Measurements from ENCODE around the gene FAM53B. TPM values are rescaled to one million over a fixed set of nuclear protein-coding genes. Genes with fewer than 3 reads are reported as not detected.

FAM53B gene
- total RNA-seq, 2 donors from 2014 or later, result 68.5 to 69.2 TPM

- peak overlapping the region; percentile 89 for H3K27ac Mint-ChIP-seq
Observed at GRCh38 chr10:124625831-124626238, 118.3 kb downstream of the FAM53B start.

GRCh38 chr10:124624895-124625294, 119.3 kb downstream of the FAM53B start:
- no peak overlapping the region for H3K4me3 Mint-ChIP-seq
- H3K36me3 Mint-ChIP-seq (ENCODE audit: low read depth), result no peaks in the 10 kb centered on the region
- H3K27me3 Mint-ChIP-seq, result no peaks in the 10 kb centered on the region
- ATAC-seq, result no peak
- peak overlapping the region; percentile 83 for H3K27ac Mint-ChIP-seq
- H3K9me3 ChIP-seq (ENCODE audit: control insufficient read depth, low read length, poor library complexity, severe bottlenecking), result no peaks in the 10 kb centered on the region
- peaks cover 40% of the 10 kb centered on the region for H3K4me1 Mint-ChIP-seq
- DNase-seq, result no peak

More at GRCh38 chr10:124625831-124626238, 118.3 kb downstream of the FAM53B start:
- H3K36me3 Mint-ChIP-seq (ENCODE audit: low read depth), result no peaks in the 10 kb centered on the region
- H3K9me3 ChIP-seq (ENCODE audit: control insufficient read depth, low read length, poor library complexity, severe bottlenecking), result no peaks in the 10 kb centered on the region
- no peak overlapping the region for H3K4me3 Mint-ChIP-seq
- ATAC-seq, result no peak
- no peak for DNase-seq
- H3K27me3 Mint-ChIP-seq, result no peaks in the 10 kb centered on the region
- peaks cover 40% of the 10 kb centered on the region for H3K4me1 Mint-ChIP-seq

- ATAC-seq (no peak), DNase-seq (no peak)
- no peak overlapping the region for H3K4me3 Mint-ChIP-seq
- no peaks in the 10 kb centered on the region for H3K36me3 Mint-ChIP-seq (ENCODE audit: low read depth)
- H3K27me3 Mint-ChIP-seq, result no peaks in the 10 kb centered on the region
- H3K27ac Mint-ChIP-seq, result peak overlapping the region; percentile 83
- H3K4me1 Mint-ChIP-seq, result peaks cover 40% of the 10 kb centered on the region
- H3K9me3 ChIP-seq (ENCODE audit: control insufficient read depth, low read length, poor library complexity, severe bottlenecking), result no peaks in the 10 kb centered on the region
Observed at GRCh38 chr10:124624466-124624865, 119.7 kb downstream of the FAM53B start.

- Mint-ChIP-seq H3K36me3 (ENCODE audit: low read depth) (no peaks in the 10 kb centered on the region), H3K4me1 (peaks cover 39% of the 10 kb centered on the region), H3K27me3 (no peaks in the 10 kb centered on the region), H3K4me3 (no peak overlapping the region), H3K27ac (peak overlapping the region; percentile 83)
- H3K9me3 ChIP-seq (ENCODE audit: control insufficient read depth, low read length, poor library complexity, severe bottlenecking), result no peaks in the 10 kb centered on the region
- DNase-seq (no peak), ATAC-seq (no peak)
Observed at GRCh38 chr10:124624006-124624405, 120.2 kb downstream of the FAM53B start.

DNA sequence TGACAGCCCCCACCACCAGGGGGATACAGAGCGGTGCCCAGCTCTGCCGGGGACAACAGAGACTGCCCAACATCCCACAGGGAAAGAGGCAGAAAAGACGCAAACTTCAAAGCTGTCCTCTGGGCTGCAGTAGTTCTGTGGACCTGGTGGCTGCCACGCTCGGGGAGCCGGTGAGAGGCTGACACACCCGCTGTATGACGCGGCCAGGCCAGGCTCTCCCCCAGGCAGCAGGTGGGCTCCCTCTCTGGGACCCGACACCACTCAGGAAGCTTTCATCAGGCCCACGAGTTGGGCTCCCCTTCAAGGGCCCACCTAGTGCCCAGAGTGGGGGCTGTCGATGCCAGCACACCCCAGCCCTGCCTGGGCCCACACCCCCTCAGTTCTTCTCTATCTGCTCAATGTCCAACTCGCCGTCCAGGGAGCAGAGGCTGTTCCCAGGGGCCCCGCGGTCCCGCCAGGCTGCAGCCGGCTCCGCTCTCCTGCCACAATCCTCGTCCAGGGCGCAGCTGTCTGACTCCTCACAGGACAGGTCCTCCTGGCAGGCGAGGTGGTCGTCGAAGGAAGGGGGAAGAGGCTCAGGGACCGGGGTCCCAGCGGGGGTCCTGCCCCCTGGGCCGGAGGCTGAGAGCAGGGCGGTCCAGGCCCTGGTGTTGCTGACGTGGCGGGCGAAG, 121.2 kb downstream of the FAM53B start:
- DNase-seq (no peak), ATAC-seq (no peak)
- no peak overlapping the region for H3K4me3 Mint-ChIP-seq
- H3K27ac Mint-ChIP-seq, result peak overlapping the region; percentile 21
- peaks cover 36% of the 10 kb centered on the region for H3K4me1 Mint-ChIP-seq
- no peaks in the 10 kb centered on the region for H3K36me3 Mint-ChIP-seq (ENCODE audit: low read depth)
- H3K27me3 Mint-ChIP-seq, result no peaks in the 10 kb centered on the region
- H3K9me3 ChIP-seq (ENCODE audit: control insufficient read depth, low read length, poor library complexity, severe bottlenecking), result no peaks in the 10 kb centered on the region

DNA sequence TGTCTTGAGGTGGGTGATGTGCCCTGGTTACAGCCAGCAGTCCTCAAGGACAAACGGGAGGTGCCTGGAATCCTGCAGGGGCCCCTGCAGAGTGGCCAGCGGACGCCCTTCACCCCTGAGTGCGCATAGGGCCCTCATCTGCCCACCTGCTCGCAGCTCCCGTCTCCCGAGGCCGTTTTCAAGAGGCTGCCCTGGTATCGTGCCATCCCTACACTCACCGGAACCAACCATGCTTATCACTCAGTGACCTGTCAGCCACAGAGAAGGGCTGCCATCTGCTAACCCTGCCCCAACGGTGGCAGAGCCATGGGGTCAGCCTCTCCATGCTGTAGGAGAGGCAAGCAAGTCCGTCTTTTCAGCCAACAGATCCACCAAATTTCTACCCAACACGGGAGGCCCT, 122.0 kb downstream of the FAM53B start:
- ATAC-seq, result no peak
- Mint-ChIP-seq H3K4me1 (peaks cover 30% of the 10 kb centered on the region), H3K27me3 (no peaks in the 10 kb centered on the region), H3K36me3 (ENCODE audit: low read depth) (no peaks in the 10 kb centered on the region), H3K4me3 (no peak overlapping the region), H3K27ac (peak overlapping the region; percentile 21)
- H3K9me3 ChIP-seq (ENCODE audit: control insufficient read depth, low read length, poor library complexity, severe bottlenecking), result no peaks in the 10 kb centered on the region
- DNase-seq, result no peak

DNA sequence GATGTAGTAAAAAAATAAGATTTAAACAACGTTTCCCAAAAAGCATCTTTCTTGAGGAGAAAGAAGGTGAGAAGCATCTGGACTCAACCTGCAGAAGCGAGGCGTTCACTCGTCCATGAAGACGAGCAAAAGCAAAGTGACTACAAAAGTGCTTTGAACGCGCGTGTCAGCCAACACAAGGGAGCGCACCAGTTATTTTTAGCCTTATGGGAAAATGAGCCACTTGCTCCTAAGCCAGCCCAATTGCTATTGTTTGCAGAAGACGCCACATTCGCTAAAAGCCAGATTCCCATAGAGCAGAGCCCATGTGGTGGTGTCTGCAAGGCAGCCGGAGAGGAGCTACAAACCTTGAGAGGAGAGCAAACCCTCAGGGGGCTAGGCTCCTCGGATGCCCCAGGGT, 122.5 kb downstream of the FAM53B start:
- Mint-ChIP-seq H3K4me1 (peaks cover 24% of the 10 kb centered on the region), H3K4me3 (no peak overlapping the region), H3K27ac (no peak overlapping the region), H3K36me3 (ENCODE audit: low read depth) (no peaks in the 10 kb centered on the region), H3K27me3 (no peaks in the 10 kb centered on the region)
- DNase-seq (no peak), ATAC-seq (no peak)
- no peaks in the 10 kb centered on the region for H3K9me3 ChIP-seq (ENCODE audit: control insufficient read depth, low read length, poor library complexity, severe bottlenecking)

DNA sequence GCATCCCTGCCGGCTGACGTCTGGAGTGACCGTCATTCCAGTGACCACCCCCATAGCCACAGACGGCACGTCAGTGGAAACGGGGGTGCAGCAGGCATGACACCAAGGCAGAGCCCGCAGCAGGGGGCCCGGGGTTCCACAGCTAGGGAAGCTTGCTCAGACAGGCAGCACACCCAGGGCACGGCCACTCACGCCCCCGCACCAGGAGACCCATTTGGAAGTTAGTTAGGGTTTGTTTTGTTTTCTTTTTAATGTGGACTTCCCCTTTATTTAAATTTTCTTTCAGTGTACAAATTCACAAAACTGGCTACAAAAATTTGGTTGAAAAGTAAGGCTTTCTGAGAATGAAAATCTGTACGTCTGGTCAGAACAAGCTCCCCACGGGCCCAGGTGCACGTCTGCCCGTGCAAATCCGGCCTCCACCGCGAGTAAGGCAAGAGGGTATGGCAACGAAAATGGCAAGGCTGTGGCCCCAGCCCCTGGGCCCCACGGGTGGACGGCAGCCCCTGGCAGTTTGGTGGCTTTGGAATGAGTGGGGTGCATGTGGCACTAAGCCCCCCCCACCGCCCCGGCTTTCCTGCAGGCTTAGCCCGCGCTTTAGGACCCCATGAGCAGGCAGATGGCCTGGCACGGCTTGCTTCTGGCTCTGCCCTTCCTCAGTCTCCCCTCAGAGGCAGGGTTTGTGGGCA, 124.2 kb downstream of the FAM53B start:
- DNase-seq (no peak), ATAC-seq (peak; percentile 26)
- H3K4me3 Mint-ChIP-seq, result no peak overlapping the region
- H3K27ac Mint-ChIP-seq, result peak overlapping the region; percentile 75
- no peaks in the 10 kb centered on the region for H3K9me3 ChIP-seq (ENCODE audit: control insufficient read depth, low read length, poor library complexity, severe bottlenecking)
- peaks cover 22% of the 10 kb centered on the region for H3K4me1 Mint-ChIP-seq
- no peaks in the 10 kb centered on the region for H3K36me3 Mint-ChIP-seq (ENCODE audit: low read depth)
- no peaks in the 10 kb centered on the region for H3K27me3 Mint-ChIP-seq

- DNase-seq, result no peak
- H3K9me3 ChIP-seq (ENCODE audit: control insufficient read depth, low read length, poor library complexity, severe bottlenecking), result no peaks in the 10 kb centered on the region
- peak; percentile 72 for ATAC-seq
- Mint-ChIP-seq H3K36me3 (ENCODE audit: low read depth) (no peaks in the 10 kb centered on the region), H3K4me1 (peaks cover 18% of the 10 kb centered on the region), H3K27ac (peak overlapping the region; percentile 75), H3K4me3 (peak overlapping the region; percentile 45), H3K27me3 (no peaks in the 10 kb centered on the region)
Observed at GRCh38 chr10:124619195-124619594, 125.0 kb downstream of the FAM53B start.

DNA sequence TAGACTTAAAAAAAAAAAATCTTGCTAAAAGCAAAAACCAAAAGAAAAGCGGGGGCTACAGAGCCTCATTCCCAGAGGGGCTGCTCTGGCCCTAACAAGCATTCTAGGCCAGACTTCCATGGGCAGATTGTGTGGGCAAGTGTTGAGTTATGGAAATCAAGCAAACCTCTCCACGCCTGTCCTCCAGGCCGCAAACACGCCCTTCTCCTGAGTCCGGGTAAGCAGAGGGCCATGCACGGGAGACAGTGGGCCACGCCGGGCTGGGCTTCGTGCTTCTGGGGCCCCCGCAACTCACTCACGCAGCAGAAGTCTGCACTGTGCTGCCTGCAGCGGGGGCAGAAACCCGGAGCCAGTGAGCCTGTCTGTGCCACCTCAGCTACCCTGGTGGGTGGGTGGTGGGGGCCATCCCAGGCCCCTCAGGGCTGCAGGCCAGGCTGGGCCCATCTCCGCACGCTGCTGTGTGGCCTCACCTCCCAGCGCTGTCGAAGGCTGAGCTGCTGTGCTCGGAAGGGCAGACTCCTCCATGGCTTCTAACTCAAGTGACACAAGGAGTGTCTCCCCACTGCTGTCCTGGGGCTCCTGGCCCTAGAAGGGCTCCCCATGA, 125.6 kb downstream of the FAM53B start:
- H3K27ac Mint-ChIP-seq, result peak overlapping the region; percentile 75
- H3K36me3 Mint-ChIP-seq (ENCODE audit: low read depth), result no peaks in the 10 kb centered on the region
- ATAC-seq (no peak), DNase-seq (no peak)
- no peaks in the 10 kb centered on the region for H3K27me3 Mint-ChIP-seq
- H3K4me1 Mint-ChIP-seq, result peaks cover 16% of the 10 kb centered on the region
- peak overlapping the region; percentile 45 for H3K4me3 Mint-ChIP-seq
- no peaks in the 10 kb centered on the region for H3K9me3 ChIP-seq (ENCODE audit: control insufficient read depth, low read length, poor library complexity, severe bottlenecking)

- Mint-ChIP-seq H3K4me1 (peaks cover 25% of the 10 kb centered on the region), H3K36me3 (ENCODE audit: low read depth) (no peaks in the 10 kb centered on the region), H3K27me3 (no peaks in the 10 kb centered on the region), H3K4me3 (no peak overlapping the region), H3K27ac (no peak overlapping the region)
- ATAC-seq, result no peak
- no peak for DNase-seq
- no peaks in the 10 kb centered on the region for H3K9me3 ChIP-seq (ENCODE audit: control insufficient read depth, low read length, poor library complexity, severe bottlenecking)
Observed at GRCh38 chr10:124616836-124617130, 127.4 kb downstream of the FAM53B start.

DNA sequence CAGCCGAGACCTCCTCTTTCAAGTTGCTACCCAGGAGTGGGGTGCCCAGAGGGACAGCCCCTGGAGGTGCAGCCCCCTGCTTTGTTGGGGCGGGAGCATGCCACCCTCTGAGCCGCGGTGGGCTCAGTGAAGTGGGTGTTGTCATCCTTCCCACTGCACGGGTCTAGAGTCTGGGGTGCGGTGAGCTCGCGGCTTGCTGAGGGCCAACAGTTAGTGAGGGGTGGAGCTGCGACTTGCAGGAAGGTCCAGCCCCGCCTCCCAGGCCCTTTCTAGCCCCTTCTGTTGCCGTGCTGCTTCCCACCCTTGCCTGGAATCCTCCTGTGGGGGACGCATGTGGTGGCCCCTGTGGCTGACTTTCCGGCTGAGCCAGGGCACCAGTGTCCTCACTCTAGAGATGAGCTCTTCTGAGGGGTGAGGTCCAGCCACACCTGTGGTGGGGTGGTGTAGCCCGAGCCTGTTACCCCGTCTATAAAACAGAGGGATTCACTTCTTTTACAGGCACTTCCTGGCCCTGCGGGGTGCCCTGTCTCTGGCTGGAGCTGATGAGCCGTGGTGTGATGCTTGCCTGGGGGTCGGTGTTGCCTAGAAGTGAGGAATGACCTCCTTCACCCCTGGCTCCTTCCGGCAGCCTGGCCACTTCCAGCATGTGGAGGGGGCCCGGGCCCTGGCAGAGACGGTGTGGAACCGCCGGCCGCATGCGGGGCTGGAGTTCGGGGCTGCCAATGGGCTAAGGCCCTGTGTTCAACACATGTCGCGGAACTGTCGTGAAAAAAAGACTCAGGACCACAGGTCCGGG, 127.9 kb downstream of the FAM53B start:
- Mint-ChIP-seq H3K27ac (no peak overlapping the region), H3K36me3 (ENCODE audit: low read depth) (no peaks in the 10 kb centered on the region), H3K4me1 (peaks cover 28% of the 10 kb centered on the region), H3K4me3 (no peak overlapping the region), H3K27me3 (no peaks in the 10 kb centered on the region)
- ATAC-seq (no peak), DNase-seq (no peak)
- no peaks in the 10 kb centered on the region for H3K9me3 ChIP-seq (ENCODE audit: control insufficient read depth, low read length, poor library complexity, severe bottlenecking)

GRCh38 chr10:124615259-124615658, 128.9 kb downstream of the FAM53B start:
- no peaks in the 10 kb centered on the region for H3K36me3 Mint-ChIP-seq (ENCODE audit: low read depth)
- no peak for ATAC-seq
- no peaks in the 10 kb centered on the region for H3K9me3 ChIP-seq (ENCODE audit: control insufficient read depth, low read length, poor library complexity, severe bottlenecking)
- H3K27me3 Mint-ChIP-seq, result no peaks in the 10 kb centered on the region
- H3K27ac Mint-ChIP-seq, result peak overlapping the region; percentile 87
- peaks cover 29% of the 10 kb centered on the region for H3K4me1 Mint-ChIP-seq
- DNase-seq, result no peak
- H3K4me3 Mint-ChIP-seq, result no peak overlapping the region
